ENCODE measurements around the gene CD320. TPM values are rescaled to one million over a fixed set of nuclear protein-coding genes. Genes with fewer than 3 reads are reported as not detected.
A peak's percentile ranks its signal among the peaks of the same experiment; 100 is the strongest.

CD320 gene
- total and polyA plus RNA-seq, 2 of the 8 experiments (the other 6 are each of a cell fraction or from before 2014, with no cell fraction given): 80.4 to 157 TPM

- Histone ChIP-seq H3K18ac (ENCODE audit: extremely low read depth, low read length) (no peak overlapping the region), H3K4ac (replicated peaks; ENCODE audit: insufficient read length, low read depth, low read length) (no peak overlapping the region), H3K23ac (ENCODE audit: insufficient read length) (no peak overlapping the region), H3K79me2 (ENCODE audit: control insufficient read depth in 1 of 2, insufficient read depth in 2 of 2, low read length in 2 of 2) (no peaks in the 10 kb centered on the region), H3K27ac (ENCODE audit: low read depth, low read length) (no peak overlapping the region), H2BK12ac (ENCODE audit: low read depth, low read length) (no peak overlapping the region), H2BK15ac (ENCODE audit: low read length) (no peak overlapping the region), H3K56ac (replicated peaks; ENCODE audit: insufficient read length, low read depth, low read length) (no peak overlapping the region), H2BK120ac (replicated peaks; ENCODE audit: low read depth, low read length) (no peak overlapping the region), H3K9ac (replicated peaks in 1 of 4; ENCODE audit: extremely low read depth in 1 of 4, low read depth in 3 of 4, low read length in 3 of 4) (peak overlapping the region in 1 of 4 experiments; percentile 81; a peak in 1 of 7 replicates), H3K36me3 (ENCODE audit: control insufficient read depth in 2 of 4, insufficient read depth in 4 of 4, low read length in 3 of 4) (0 out of 8 replicates have a peak, but pooled peaks cover 0 to 4% (median 0%) of the 10 kb centered on the region in 4 experiments), H4K8ac (ENCODE audit: extremely low read depth, insufficient read depth, low read length) (peak overlapping the region; percentile 84), H3K23me2 (ENCODE audit: low read depth, low read length) (peaks cover 16% of the 10 kb centered on the region; the same call in 1 of the 2 replicates), H2AFZ (ENCODE audit: low read length) (peak overlapping the region; percentile 70; the same call in 1 of the 2 replicates), H3K79me1 (ENCODE audit: low read depth, low read length) (no peaks in the 10 kb centered on the region), H2AK5ac (ENCODE audit: low read depth, low read length) (no peak overlapping the region), H2BK20ac (ENCODE audit: low read length) (no peak overlapping the region), H3K9me3 (ENCODE audit: insufficient read depth in 2 of 2, low read depth in 1 of 2, low read length in 1 of 2) (no peaks in the 10 kb centered on the region), H3K27me3 (replicated peaks in 1 of 4; ENCODE audit: control insufficient read depth in 3 of 4, extremely low read depth in 1 of 4, insufficient read depth in 3 of 4, low read length in 3 of 4) (peaks cover 21 to 38% (median 33%) of the 10 kb centered on the region in 4 experiments), H3K4me3 (ENCODE audit: extremely low read depth in 1 of 4, insufficient read depth in 2 of 4, low read depth in 3 of 4, low read length in 4 of 4) (peak overlapping the region; percentile 38 to 56 (median 43); a peak in 7 of 8 replicates), H4K20me1 (replicated peaks in 1 of 2; ENCODE audit: control insufficient read depth in 1 of 2, insufficient read depth in 2 of 2, low read length in 2 of 2) (peaks cover 0 to 2% of the 10 kb centered on the region in 2 experiments), H3K4me2 (ENCODE audit: insufficient read depth in 1 of 2, low read depth in 2 of 2, low read length in 2 of 2) (peak overlapping the region; percentile 81 to 85), H4K91ac (replicated peaks; ENCODE audit: insufficient read length, low read length) (no peak overlapping the region), H3K4me1 (replicated peaks in 1 of 4; ENCODE audit: control insufficient read depth in 3 of 4, insufficient read depth in 4 of 4, low read length in 3 of 4) (peaks cover 0 to 21% (median 10%) of the 10 kb centered on the region in 4 experiments; a peak in 6 of 7 replicates), H3K14ac (ENCODE audit: insufficient read length) (no peak overlapping the region), H2BK5ac (ENCODE audit: low read depth, low read length) (no peak overlapping the region), H4K5ac (ENCODE audit: insufficient read length, low read depth, low read length) (no peak overlapping the region)
- CTCF ChIA-PET (ENCODE audit: partially characterized antibody): interaction anchor here (0.9 to 3.7 kb wide), 6 partner anchors 8 to 30 kb away, joined by 3 to 32 read pairs (median 4); partner anchors contain the start of genes NDUFA7 and RPS28
- peak in 1 of 2 experiments; percentile 81 for DNase-seq (ENCODE audit: low read depth in 1 of 2, low spot score in 2 of 2)
- WGBS, 2 experiments (ENCODE audit: extremely low coverage in 1 of 2, insufficient coverage in 1 of 2, insufficient read length in 1 of 2, insufficient replicate concordance in 2 of 2, low coverage in 1 of 2, low lambda C conversion rate in 2 of 2, missing lambda C conversion rate in 1 of 2): 15% methylated on average over 43 of the region's 79 CpGs; no CpG with 5 or more reads in 1 of the 2 experiments
- POLR2A ChIA-PET (ENCODE audit: partially characterized antibody): interaction anchor here (0.9 to 27.1 kb wide), 7 partner anchors 8 to 57 kb away, joined by 3 to 583 read pairs (median 5); partner anchors contain the start of genes ANGPTL4, CD320, NDUFA7 and RPS28
- FAIRE-seq: no peak
- TF ChIP-seq BACH1 (IDR thresholded peaks at IDR 0.05; ENCODE audit: low read length) (peak; percentile 36; the same call in 1 of the 2 replicates), SAP30 (IDR thresholded peaks at IDR 0.05; ENCODE audit: insufficient read depth, insufficient replicate concordance, low read length) (no peak), PHF8 (conservative IDR thresholded peaks at IDR 0.05; ENCODE audit: low read depth, low read length) (0 out of 2 replicates have a peak, but pooled peaks have one; percentile 23), CREB1 (IDR thresholded peaks at IDR 0.05) (no peak; the same call in 1 of the 2 replicates), SUZ12 (IDR thresholded peaks at IDR 0.05; ENCODE audit: low read length) (no peak), RAD21 (IDR thresholded peaks at IDR 0.05 in 1 of 2, conservative IDR thresholded peaks at IDR 0.05 in 1 of 2; ENCODE audit: low read depth in 2 of 2, low read length in 2 of 2) (peak in 1 of 2 experiments; percentile 30; a peak in 2 of 4 replicates), HDAC2 (IDR thresholded peaks at IDR 0.05; ENCODE audit: borderline replicate concordance in 1 of 2, low read depth in 2 of 2, low read length in 2 of 2) (peak in 1 of 2 experiments; percentile 90; a peak in 2 of 4 replicates), RBBP5 (IDR thresholded peaks at IDR 0.05; ENCODE audit: borderline replicate concordance, low read depth, low read length) (peak; percentile 16; the same call in 1 of the 2 replicates)
Measured at GRCh38 chr19:8335343-8336071, 27.3 kb upstream of the CD320 start.

Data from H1 (cell line).